Neutrophil (primary cell): ENCODE data around the gene RAB30.

Source experiments
- H3K27ac ChIP-seq: fragments of 200-600 bp; sonication (generic); 2 replicates; pipeline ENCODE4 v1.5.1; 2016; ENCODE audit warnings: mild to moderate bottlenecking, moderate library complexity
- H3K27me3 ChIP-seq: fragments of 200-600 bp; sonication (generic); 2 replicates; pipeline ENCODE4 v1.6.0; 2016; ENCODE audit warnings: mild to moderate bottlenecking
- H3K36me3 ChIP-seq: fragments of 200-600 bp; sonication (generic); 2 replicates; pipeline ENCODE4 v1.5.1; 2017
- H3K4me1 ChIP-seq, 2 experiments: fragments of 200-600 bp in 1 of 2; sonication (generic) in 1 of 2; 1 replicate in 1 of 2; 2 replicates in 1 of 2; pipeline versions ENCODE4 v1.5.1 to v1.6.1; 2013 to 2016; ENCODE audit warnings: low read depth in 1 of 2, low read length in 1 of 2, mild to moderate bottlenecking in 1 of 2, moderate library complexity in 1 of 2; ENCODE audit not compliant: control insufficient read depth in 1 of 2, insufficient read depth in 1 of 2
- H3K4me3 ChIP-seq, 2 experiments: fragments of 200-600 bp in 1 of 2; sonication (generic) in 1 of 2; 1 replicate in 1 of 2; 2 replicates in 1 of 2; pipeline ENCODE4 v1.5.1; 2013 to 2016; ENCODE audit warnings: low read depth in 1 of 2, low read length in 1 of 2, mild to moderate bottlenecking in 1 of 2, moderate library complexity in 1 of 2
- H3K9me3 ChIP-seq: fragments of 200-600 bp; sonication (generic); 2 replicates; pipeline ENCODE4 v1.5.1; 2016
- CTCF ChIP-seq: fragments of 200-600 bp; sonication (generic); IDR thresholded peaks from 2 replicates; pipeline ENCODE4 v1.5.1; 2016; ENCODE audit warnings: antibody characterized with exemption

The RAB30 gene

GRCh38 chr11:83097429-83098075 lies 25.9 kb upstream of the RAB30 start:
- H3K4me3 ChIP-seq: no peak overlapping the region
- no peaks in the 10 kb centered on the region for H3K27me3 ChIP-seq
- H3K27ac ChIP-seq: no peak overlapping the region
- H3K9me3 ChIP-seq: no peaks in the 10 kb centered on the region
- TF ChIP-seq CTCF: no peak
- H3K36me3 ChIP-seq: no peaks in the 10 kb centered on the region
- no peaks in the 10 kb centered on the region for H3K4me1 ChIP-seq

GRCh38 chr11:83093634-83094033 lies 21.9 kb upstream of the RAB30 start:
- H3K9me3 ChIP-seq: no peaks in the 10 kb centered on the region
- no peak overlapping the region for H3K4me3 ChIP-seq
- H3K4me1 ChIP-seq: no peaks in the 10 kb centered on the region
- TF ChIP-seq CTCF: no peak
- no peaks in the 10 kb centered on the region for H3K27me3 ChIP-seq
- no peaks in the 10 kb centered on the region for H3K36me3 ChIP-seq
- no peak overlapping the region for H3K27ac ChIP-seq

GRCh38 chr11:83092488-83093384 lies 21.0 kb upstream of the RAB30 start:
- Histone ChIP-seq H3K27ac (no peak overlapping the region), H3K9me3 (no peaks in the 10 kb centered on the region), H3K36me3 (no peaks in the 10 kb centered on the region), H3K27me3 (no peaks in the 10 kb centered on the region), H3K4me3 (no peak overlapping the region), H3K4me1 (no peaks in the 10 kb centered on the region)
- no peak for TF ChIP-seq CTCF

- no peaks in the 10 kb centered on the region for H3K4me1 ChIP-seq
- TF ChIP-seq CTCF: no peak
- no peak overlapping the region for H3K4me3 ChIP-seq
- H3K27ac ChIP-seq: no peak overlapping the region
- H3K9me3 ChIP-seq: no peaks in the 10 kb centered on the region
- H3K36me3 ChIP-seq: no peaks in the 10 kb centered on the region
- peaks cover 17% of the 10 kb centered on the region for H3K27me3 ChIP-seq
Observed at GRCh38 chr11:83088965-83089364, 17.3 kb upstream of the RAB30 start.

GRCh38 chr11:83087035-83087434 lies 15.3 kb upstream of the RAB30 start:
- H3K9me3 ChIP-seq: no peaks in the 10 kb centered on the region
- H3K27ac ChIP-seq: no peak overlapping the region
- no peaks in the 10 kb centered on the region for H3K36me3 ChIP-seq
- TF ChIP-seq CTCF: no peak
- peaks cover 17% of the 10 kb centered on the region for H3K27me3 ChIP-seq
- no peak overlapping the region for H3K4me3 ChIP-seq
- no peaks in the 10 kb centered on the region for H3K4me1 ChIP-seq
